Measurements from ENCODE around the gene HLA-DRA.

DNA sequence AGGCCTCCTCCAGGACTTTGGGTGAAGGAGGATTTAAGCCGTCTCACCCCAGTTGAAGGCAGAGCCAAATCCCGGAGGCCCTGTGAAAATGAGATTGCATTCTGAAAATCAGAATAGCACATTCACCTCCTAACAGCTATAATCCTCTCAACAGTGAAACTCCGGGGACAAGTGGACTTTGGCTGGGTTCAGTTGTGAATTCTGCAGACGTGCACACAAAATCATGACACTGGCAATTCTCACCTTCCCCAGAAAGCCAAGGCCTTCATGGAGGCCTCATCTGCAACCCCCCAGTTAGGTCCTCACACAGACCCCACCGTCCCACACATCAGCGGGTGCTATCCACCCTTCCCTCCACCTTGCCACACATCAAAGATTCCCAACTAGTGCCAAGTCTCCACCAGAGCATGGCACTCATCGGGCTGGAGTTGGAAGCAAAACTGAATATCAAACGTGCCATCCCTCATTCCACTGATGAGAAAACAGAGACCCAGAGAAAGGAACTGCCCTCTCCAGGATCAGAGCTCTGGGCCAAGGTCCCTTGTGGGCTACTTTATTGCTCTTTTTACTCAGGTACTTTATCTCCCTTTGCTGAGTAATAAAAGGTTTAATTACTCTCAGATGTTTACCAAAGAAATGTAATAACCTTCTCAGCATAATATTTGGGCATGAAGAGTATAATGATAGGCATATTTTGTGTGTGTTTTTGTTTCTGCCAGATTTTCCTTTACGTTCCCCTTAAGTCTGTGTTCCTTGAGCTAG is 27.9 kb upstream of the HLA-DRA start:
- no peak for TF ChIP-seq POLR2A (IDR thresholded peaks at IDR 0.05; ENCODE audit: extremely low read depth, insufficient read length)
- TF ChIP-seq, protein P1, sequence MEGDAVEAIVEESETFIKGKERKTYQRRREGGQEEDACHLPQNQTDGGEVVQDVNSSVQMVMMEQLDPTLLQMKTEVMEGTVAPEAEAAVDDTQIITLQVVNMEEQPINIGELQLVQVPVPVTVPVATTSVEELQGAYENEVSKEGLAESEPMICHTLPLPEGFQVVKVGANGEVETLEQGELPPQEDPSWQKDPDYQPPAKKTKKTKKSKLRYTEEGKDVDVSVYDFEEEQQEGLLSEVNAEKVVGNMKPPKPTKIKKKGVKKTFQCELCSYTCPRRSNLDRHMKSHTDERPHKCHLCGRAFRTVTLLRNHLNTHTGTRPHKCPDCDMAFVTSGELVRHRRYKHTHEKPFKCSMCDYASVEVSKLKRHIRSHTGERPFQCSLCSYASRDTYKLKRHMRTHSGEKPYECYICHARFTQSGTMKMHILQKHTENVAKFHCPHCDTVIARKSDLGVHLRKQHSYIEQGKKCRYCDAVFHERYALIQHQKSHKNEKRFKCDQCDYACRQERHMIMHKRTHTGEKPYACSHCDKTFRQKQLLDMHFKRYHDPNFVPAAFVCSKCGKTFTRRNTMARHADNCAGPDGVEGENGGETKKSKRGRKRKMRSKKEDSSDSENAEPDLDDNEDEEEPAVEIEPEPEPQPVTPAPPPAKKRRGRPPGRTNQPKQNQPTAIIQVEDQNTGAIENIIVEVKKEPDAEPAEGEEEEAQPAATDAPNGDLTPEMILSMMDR (IDR thresholded peaks at IDR 0.05; ENCODE audit: low read depth, low read length), result no peak
- no peak for TF ChIP-seq MYC (IDR thresholded peaks at IDR 0.05; ENCODE audit: low read depth, low read length)

Measured in NB4 (cell line).